HG02973 (cell line): ENCODE measurements around the gene MRPL39.
A peak's percentile ranks its signal among the peaks of the same experiment; 100 is the strongest.

Experiments
- ATAC-seq: cut with Tn5 transposase; IDR thresholded peaks from one replicate; pipeline ENCODE4 v1.9.1; 2021; ENCODE audit warnings: moderate library complexity; ENCODE audit not compliant: unreplicated experiment

MRPL39 gene

DNA sequence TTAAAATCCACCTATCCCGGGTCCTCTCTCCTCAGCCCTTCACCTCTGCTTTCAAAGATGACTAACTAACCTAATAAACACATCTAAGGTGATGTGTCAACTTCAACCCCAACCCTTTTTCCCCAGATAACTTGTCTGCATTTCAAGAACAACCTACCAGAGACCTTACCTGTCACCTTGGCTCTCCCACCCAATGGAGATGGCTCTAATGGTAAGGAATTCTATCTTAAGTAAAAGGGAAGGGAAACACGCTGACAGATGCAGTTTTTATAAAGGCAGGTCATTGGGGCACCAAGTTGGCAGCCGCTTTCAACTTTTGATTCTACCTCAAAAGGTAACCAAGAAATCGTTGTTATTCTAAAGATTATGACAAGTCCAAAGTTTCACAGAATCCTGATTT lies 37.6 kb downstream of the MRPL39 start:
- ATAC-seq: no peak

- ATAC-seq: no peak
Measured at GRCh38 chr21:25569084-25569483, 38.2 kb downstream of the MRPL39 start.

DNA sequence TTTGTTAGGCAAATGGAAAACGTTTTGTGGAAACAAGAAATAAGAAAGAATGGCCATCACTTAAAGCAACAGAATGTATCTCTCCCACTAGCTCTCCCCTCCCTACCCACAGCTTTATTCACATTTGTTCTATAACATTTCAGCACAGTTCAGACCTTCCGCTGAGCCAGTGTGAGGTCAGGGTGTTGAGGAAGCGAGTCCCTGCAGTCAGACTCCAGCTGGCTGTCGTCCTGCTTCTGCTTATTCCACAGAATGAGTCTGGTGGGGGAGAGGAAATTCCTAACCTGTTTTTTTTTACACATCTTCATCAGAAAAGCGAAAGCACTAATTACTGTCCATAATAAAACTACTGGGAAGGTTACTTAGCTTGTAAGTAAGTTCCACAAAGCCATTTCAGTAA lies 39.0 kb downstream of the MRPL39 start:
- no peak for ATAC-seq

GRCh38 chr21:25567472-25567871 lies 39.8 kb downstream of the MRPL39 start:
- ATAC-seq: no peak

DNA sequence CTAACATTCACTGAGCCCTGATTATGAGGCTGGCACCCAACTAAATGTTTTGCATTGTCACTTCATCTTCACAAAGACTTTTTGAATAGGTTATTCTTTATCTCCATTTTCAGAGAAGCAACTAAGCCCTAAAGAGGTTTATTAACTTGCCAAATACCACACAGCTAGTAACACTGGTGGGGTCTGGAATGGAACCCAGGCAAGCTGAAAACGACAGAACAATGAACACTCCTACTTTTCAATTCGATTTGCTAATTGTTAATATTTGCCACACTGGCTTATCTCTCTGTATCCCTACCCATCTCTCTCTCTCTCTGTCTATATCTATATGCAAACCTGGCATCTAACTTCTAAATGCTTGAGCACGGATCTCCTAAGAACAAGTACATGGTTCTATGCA lies 40.6 kb downstream of the MRPL39 start:
- no peak for ATAC-seq

DNA sequence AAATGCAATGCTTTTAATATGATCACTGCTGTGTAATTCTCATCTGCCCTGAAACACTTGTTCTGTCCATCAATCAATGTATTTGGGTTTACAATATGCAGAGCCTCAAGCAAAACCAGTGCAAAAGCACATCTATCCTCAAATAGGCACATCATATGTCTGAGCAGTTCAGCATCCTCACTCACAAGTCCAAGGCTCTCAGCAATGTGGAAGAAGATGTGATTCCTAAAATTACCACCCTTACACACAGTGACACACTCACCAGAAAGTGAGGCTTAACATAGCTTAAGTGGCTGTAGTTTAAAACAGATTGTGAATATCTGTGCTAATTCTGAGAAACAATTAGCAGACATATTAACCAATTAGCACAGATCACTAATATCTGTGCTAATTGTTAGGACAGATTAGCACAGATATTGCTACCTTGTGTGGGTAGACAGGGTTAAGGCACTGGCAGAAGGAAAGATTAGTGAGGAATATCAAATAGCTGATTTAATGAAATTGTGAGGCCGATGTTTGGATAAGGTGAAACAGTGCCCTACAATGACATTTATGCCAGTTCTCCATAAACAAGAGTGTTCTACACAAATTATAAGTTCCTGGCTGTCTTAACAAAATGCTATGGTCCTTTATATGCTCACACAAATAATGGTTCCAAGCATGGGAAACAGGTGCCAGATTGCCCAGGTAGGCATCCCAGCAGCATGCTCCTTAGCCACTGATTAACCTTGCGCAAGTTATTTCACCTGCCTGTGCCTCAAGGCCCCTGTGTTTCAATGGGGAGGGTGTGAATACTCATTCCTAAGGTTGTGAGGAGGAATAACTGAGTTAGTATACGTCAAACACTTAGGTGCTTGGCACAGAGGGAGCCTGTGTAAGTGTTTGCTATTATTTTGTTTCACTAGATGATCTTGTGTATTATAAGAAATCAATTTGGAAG lies 41.7 kb downstream of the MRPL39 start:
- no peak for ATAC-seq

- ATAC-seq: no peak
Measured at GRCh38 chr21:25564349-25564948, 42.8 kb downstream of the MRPL39 start.

DNA sequence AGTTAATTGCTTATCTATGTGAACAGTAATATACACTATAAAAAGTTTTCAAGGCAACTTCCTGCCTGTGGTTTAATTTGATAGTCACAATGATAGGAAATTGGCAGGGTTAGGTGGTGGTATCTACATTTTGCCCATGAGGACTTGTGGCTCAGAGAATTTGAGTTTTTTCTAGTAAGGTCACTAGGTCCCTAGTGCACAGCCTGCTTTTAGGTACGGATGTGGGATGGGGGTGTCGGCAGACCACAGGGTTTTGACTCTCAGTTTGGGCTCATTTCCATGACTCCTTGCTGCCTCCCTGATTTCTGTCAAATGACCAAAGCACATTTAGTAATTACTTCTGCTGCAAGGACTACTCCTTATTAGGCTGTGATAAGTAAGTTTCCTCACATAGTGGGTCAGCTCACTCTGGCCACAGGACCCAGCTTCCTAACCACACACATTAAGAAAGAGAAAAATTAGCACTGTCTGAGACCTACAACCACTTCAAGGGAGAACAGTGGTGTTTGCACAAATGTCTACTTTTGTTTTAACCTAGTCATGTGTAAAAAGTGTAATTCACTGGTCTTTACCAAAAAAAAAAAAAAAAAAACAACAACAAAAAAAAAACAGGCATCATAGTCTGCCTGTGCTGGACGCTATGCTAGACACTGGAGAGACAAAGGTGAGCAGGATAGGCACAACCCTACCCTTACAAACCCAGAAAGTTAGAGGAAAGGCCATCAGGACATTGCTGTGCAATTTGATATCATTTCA lies 43.7 kb downstream of the MRPL39 start:
- no peak for ATAC-seq

DNA sequence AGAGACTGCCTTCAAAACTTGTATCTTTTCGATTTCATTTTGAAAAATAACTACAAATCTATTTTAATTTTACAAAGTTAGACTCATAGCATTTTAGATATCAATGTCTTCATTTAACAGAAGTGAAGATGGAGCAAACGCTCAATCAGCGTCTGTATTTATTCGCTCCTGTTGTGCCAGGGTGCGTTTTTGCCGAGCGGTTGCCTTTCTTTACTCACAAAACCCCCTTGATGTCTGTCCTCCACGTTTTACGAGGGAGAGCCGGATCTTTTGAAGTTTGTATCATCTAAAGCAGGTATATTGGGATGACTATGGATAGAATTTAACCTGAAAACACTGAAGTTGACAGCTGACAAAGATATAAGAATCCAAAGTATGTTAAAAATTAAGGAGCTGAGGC lies 44.6 kb downstream of the MRPL39 start:
- ATAC-seq: no peak

- ATAC-seq: peak; percentile 39
Measured at GRCh38 chr21:25561668-25562641, 45.3 kb downstream of the MRPL39 start.

DNA sequence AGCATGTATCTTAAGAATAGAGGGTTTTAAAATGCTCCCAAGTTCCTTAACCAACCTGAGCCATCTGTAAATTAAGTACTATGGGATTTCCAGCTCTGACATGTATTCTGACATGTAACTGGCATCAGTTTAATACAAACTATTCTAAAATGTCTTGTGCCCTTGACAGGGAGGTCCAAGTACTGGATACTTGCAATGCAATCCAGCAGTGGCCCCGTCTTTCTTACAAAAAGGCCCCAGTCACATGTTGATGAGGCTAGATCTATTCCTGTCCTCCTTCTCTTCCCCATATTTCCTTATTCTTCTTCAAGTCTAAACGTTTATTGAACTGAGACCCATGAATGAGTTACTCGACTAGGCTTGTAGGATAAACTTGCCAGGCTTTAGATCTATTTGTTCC lies 46.4 kb downstream of the MRPL39 start:
- no peak for ATAC-seq

DNA sequence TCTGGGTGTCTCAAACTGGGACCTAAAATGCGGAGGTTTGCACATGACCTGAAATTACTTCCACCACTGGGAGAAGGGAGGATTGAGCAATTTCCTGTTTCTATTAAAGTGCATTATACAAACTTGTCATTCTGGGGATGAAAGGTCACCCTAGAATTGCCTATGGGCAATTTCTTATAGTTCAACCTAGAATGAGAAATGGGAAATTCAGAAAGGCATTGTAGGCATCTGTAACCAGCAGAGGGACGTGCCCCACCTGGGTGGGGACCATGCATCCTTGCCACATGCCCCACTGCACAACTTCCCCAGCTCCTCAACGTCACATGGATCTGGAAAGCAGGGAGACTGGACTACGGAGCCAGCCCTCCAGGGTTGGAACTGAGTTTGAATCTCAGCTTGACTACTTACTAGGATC lies 47.0 kb downstream of the MRPL39 start:
- ATAC-seq: no peak

- no peak for ATAC-seq
Measured at GRCh38 chr21:25559746-25560145, 47.5 kb downstream of the MRPL39 start.

DNA sequence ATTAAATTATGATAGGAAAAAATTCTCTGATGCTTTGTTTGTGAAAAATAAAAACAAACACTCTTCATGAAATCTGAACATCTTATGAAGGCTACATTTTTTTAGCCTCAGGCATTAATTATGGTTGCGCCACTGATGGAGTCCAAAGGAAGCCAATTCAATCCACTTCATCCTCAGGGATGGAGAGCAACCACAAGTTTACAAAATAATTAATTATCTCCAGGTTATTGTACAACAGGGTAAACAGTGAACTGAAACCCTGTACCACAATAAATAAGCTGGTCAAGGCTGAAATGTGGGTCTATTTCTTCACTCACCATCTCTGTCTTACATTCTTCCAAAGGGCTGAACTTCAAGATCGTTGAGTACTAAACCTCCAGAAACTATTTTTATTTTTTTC lies 49.2 kb downstream of the MRPL39 start:
- no peak for ATAC-seq

DNA sequence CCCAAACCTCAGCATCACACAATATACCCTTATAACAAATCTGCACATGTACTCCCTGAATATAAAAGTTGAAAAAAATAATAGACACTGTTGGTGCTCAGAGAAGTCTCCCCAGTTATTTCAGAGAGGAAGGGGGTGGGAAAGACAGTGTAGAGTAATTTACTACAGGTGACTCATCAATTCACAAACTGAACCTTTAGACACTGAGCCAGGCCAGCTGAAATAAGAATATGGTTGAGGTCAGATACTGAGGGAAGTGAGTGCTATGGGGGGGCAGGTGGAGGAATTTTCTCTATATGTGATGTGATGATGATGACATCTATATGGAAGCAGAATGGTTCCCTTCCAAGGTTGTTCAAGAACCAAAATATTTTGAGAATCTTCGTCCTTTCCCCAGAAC lies 50.1 kb downstream of the MRPL39 start:
- no peak for ATAC-seq

DNA sequence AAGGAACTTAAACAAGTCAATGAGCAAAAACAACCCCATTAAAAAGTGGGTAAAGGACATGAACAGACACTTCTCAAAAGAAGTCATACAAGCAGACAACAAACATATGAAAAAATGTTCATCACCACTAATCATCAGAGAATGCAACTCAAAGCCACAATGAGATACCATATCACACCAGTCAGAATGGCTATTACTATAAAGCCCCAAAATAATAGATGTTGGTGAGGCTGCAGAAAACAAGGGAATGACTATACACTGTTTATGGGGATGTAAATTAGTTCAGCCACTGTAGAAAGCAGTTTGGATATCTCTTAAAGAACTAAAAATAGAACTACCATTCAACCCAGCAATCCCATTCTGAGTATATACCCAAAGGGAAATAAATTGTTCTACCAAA lies 51.2 kb downstream of the MRPL39 start:
- no peak for ATAC-seq

DNA sequence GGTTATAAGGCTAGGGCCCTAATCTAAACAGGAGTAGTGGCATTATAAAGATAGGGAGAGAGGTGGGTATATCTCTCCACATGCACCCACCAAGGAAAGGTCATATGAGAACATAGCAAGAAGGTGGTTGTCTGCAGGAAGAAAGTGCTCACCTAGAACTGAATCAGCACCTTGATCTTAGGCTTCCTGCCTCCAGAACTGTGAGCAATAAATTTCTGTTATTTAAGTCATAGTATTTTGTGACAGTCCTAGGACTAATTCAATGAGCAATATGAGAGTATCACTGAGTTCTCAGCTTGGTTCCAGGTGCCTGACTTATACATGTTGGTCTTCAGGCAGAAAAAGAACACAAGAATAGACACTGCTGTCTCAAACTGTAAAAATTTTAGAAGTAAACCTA lies 51.8 kb downstream of the MRPL39 start:
- no peak for ATAC-seq

- no peak for ATAC-seq
Measured at GRCh38 chr21:25552856-25553255, 54.4 kb downstream of the MRPL39 start.

- no peak for ATAC-seq
Measured at GRCh38 chr21:25551569-25551968, 55.7 kb downstream of the MRPL39 start.

- ATAC-seq: no peak
Measured at GRCh38 chr21:25550352-25551120, 56.7 kb downstream of the MRPL39 start.
